HepG2 (cell line): Measurements from ENCODE around the gene ZSCAN21. TPM values are rescaled to one million over a fixed set of nuclear protein-coding genes. Genes with fewer than 3 reads are reported as not detected.

Experiments
- ATAD3A ChIP-seq: sonication (generic); formaldehyde crosslinking; IDR thresholded peaks from 2 replicates; pipeline ENCODE4 v1.4.0; 2020; ENCODE audit warnings: missing genetic modification reagents
- CC2D1A ChIP-seq: sonication (generic); formaldehyde crosslinking; IDR thresholded peaks from 2 replicates; pipeline ENCODE4 v1.8.1; 2023; ENCODE audit warnings: mild to moderate bottlenecking, missing genetic modification reagents
- CCDC6 ChIP-seq: sonication (generic); formaldehyde crosslinking; IDR thresholded peaks from 2 replicates; pipeline ENCODE4 v1.8.1; 2022; ENCODE audit warnings: mild to moderate bottlenecking, missing genetic modification reagents, moderate library complexity
- EED ChIP-seq: sonication (generic); formaldehyde crosslinking; IDR thresholded peaks from 2 replicates; pipeline ENCODE4 v1.5.0; 2020; ENCODE audit warnings: mild to moderate bottlenecking, missing genetic modification reagents
- ELF3 ChIP-seq: IDR thresholded peaks from 2 replicates; pipeline ENCODE4 v1.6.1; 2016; ENCODE audit warnings: missing genetic modification reagents, missing compliant biosample characterization
- FOXA1 ChIP-seq, 2 experiments: fragments of 450-650 bp in 1 of 2; sonication (generic) in 1 of 2; formaldehyde crosslinking in 1 of 2; IDR thresholded peaks; 2 replicates each; pipeline versions ENCODE4 v1.4.0 to v1.6.1; 2016 to 2020; ENCODE audit warnings: missing genetic modification reagents in 1 of 2
- HCFC1 ChIP-seq: fragments of 150-350 bp; IDR thresholded peaks from 2 replicates; pipeline ENCODE4 v1.6.1; 2014; ENCODE audit warnings: low read depth, low read length
- HDAC6 ChIP-seq: fragments of 200-600 bp; sonication (generic); IDR thresholded peaks from 2 replicates; pipeline ENCODE4 v1.7.0; 2017; ENCODE audit warnings: mild to moderate bottlenecking, antibody characterized with exemption, low read length, low read depth
- HNF4A ChIP-seq: sonication (generic); formaldehyde crosslinking; IDR thresholded peaks from 2 replicates; pipeline ENCODE4 v1.4.0; 2020; ENCODE audit warnings: missing genetic modification reagents
- KMT2A ChIP-seq: sonication (generic); formaldehyde crosslinking; IDR thresholded peaks from 2 replicates; pipeline ENCODE4 v1.4.0; 2020; ENCODE audit warnings: missing genetic modification reagents
- MED13 ChIP-seq: sonication (generic); formaldehyde crosslinking; IDR thresholded peaks from 2 replicates; pipeline ENCODE4 v1.5.0; 2020; ENCODE audit warnings: missing genetic modification reagents
- MLLT10 ChIP-seq: sonication (generic); formaldehyde crosslinking; IDR thresholded peaks from 2 replicates; pipeline ENCODE4 v1.4.0; 2020; ENCODE audit warnings: missing genetic modification reagents
- ONECUT2 ChIP-seq: sonication (generic); formaldehyde crosslinking; IDR thresholded peaks from 2 replicates; pipeline ENCODE4 v1.4.0; 2020; ENCODE audit warnings: missing genetic modification reagents
- PITX1 ChIP-seq: sonication (generic); formaldehyde crosslinking; IDR thresholded peaks from 2 replicates; pipeline ENCODE4 v1.5.1; 2020; ENCODE audit warnings: mild to moderate bottlenecking, missing genetic modification reagents
- POLR2AphosphoS2 ChIP-seq: IDR thresholded peaks from 2 replicates; pipeline ENCODE4 v1.6.1; 2011; ENCODE audit warnings: low read depth, low read length, improper control_type of control experiment
- POLR2AphosphoS5 ChIP-seq: IDR thresholded peaks from 2 replicates; pipeline ENCODE4 v1.6.1; 2012; ENCODE audit warnings: low read depth, low read length
- TOPORS ChIP-seq: sonication (generic); formaldehyde crosslinking; IDR thresholded peaks from 2 replicates; pipeline ENCODE4 v1.8.0; 2023; ENCODE audit warnings: mild to moderate bottlenecking, missing genetic modification reagents
- ZFAT ChIP-seq: sonication (generic); formaldehyde crosslinking; conservative IDR thresholded peaks from 2 replicates; pipeline ENCODE4 v1.8.1; 2023; ENCODE audit warnings: missing genetic modification reagents, inconsistent platforms
- ZIK1 ChIP-seq: sonication (generic); formaldehyde crosslinking; IDR thresholded peaks from 2 replicates; pipeline ENCODE4 v1.5.0; 2020; ENCODE audit warnings: mild to moderate bottlenecking, low read depth, missing genetic modification reagents, borderline replicate concordance
- ZNF136 ChIP-seq: sonication (generic); formaldehyde crosslinking; IDR thresholded peaks from 2 replicates; pipeline ENCODE4 v1.8.1; 2022; ENCODE audit warnings: low read depth, mild to moderate bottlenecking, moderate library complexity, missing genetic modification reagents
- ZNF160 ChIP-seq: sonication (generic); formaldehyde crosslinking; IDR thresholded peaks from 2 replicates; pipeline ENCODE4 v1.8.0; 2022; ENCODE audit warnings: mild to moderate bottlenecking, inconsistent platforms, missing genetic modification reagents
- ZNF296 ChIP-seq: sonication (generic); formaldehyde crosslinking; conservative IDR thresholded peaks from 2 replicates; pipeline ENCODE4 v1.5.0; 2020; ENCODE audit warnings: mild to moderate bottlenecking, missing genetic modification reagents
- ZNF335 ChIP-seq: sonication (generic); formaldehyde crosslinking; IDR thresholded peaks from 2 replicates; pipeline ENCODE4 v1.4.0; 2020; ENCODE audit warnings: missing genetic modification reagents
- ZNF44 ChIP-seq: sonication (generic); formaldehyde crosslinking; IDR thresholded peaks from 2 replicates; pipeline ENCODE4 v1.5.1; 2020; ENCODE audit warnings: mild to moderate bottlenecking, missing genetic modification reagents
- ZNF577 ChIP-seq: sonication (generic); formaldehyde crosslinking; IDR thresholded peaks from 2 replicates; pipeline ENCODE4 v1.4.0; 2020; ENCODE audit warnings: mild to moderate bottlenecking, low read depth, missing genetic modification reagents, borderline replicate concordance
- ZNF7 ChIP-seq: IDR thresholded peaks from 2 replicates; pipeline ENCODE4 v1.6.1; 2016; ENCODE audit warnings: missing biosample characterization, missing genetic modification reagents
- ZNF710 ChIP-seq: sonication (generic); formaldehyde crosslinking; IDR thresholded peaks from 2 replicates; pipeline ENCODE4 v1.5.0; 2020; ENCODE audit warnings: mild to moderate bottlenecking, missing genetic modification reagents, borderline replicate concordance
- ZNF75D ChIP-seq: sonication (generic); formaldehyde crosslinking; IDR thresholded peaks from 2 replicates; pipeline ENCODE4 v1.8.1; 2023; ENCODE audit warnings: missing genetic modification reagents, mild to moderate bottlenecking, borderline replicate concordance
- polyA plus RNA-seq, 8 experiments: library from polyadenylated mRNA; depleted of rRNA in 3 of 8; stranded (reverse) in 7 of 8; unstranded in 1 of 8; fragments of >200 nt; fragmentation: Illumina TruSeq in 4 of 8; extraction: Trizol in 4 of 8; gene quantifications; 2 replicates each; pipeline versions ENCODE4 v1.2.1 to v1.2.3, GENCODE V29; 2011 to 2016; ENCODE audit warnings: low read depth in 4 of 8, missing spikeins in 1 of 8, mixed read lengths in 1 of 8; ENCODE audit not compliant: insufficient read depth in 1 of 8
- total RNA-seq, 5 experiments: library from RNA; depleted of rRNA; stranded (reverse); fragments of >200 nt; fragmentation: Illumina TruSeq; extraction: Trizol; gene quantifications; 2 replicates each; pipeline ENCODE4 v1.2.3, GENCODE V29; 2016; ENCODE audit warnings: low read depth in 1 of 5
- TF ChIP-seq, protein P1 (sequence below): sonication (generic); formaldehyde crosslinking; IDR thresholded peaks from 2 replicates; pipeline ENCODE4 v1.8.0; 2022; ENCODE audit warnings: mild to moderate bottlenecking, missing genetic modification reagents
- TF ChIP-seq, protein P2 (sequence below): sonication (generic); formaldehyde crosslinking; IDR thresholded peaks from 2 replicates; pipeline ENCODE4 v1.4.0; 2020; ENCODE audit warnings: missing genetic modification reagents

Gene ZSCAN21
- total and polyA plus RNA-seq, 2 of the 13 experiments (the other 11 are each of a cell fraction or from before 2014, with no cell fraction given), result 7.0 to 10.0 TPM

DNA sequence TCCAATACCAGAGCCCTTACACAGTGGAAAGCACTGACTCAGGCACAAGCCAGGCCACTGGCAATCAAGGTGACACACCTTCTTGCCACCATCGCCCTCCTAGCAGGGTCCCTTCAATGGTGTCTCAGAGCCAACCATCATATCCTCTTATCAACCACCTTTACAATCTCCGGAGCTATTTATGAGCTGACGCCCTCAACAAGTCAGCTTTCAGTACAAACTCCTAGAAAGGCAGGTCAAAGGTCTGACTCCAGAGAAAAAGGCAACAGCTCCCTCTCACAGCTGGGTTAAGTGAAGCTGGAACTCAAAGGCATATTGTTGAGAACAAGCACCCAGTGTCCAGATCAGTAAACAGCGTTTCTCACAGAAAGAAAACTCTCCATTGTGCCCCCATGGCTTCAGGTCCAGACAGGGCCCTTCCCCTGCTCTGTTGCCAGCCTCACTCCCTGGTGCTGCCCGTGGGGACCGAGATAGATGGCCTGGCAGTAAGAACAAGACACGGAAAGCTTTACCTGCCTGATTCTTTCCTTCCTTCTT lies 29.5 kb downstream of the ZSCAN21 start (continued):
- peak; percentile 50; the same call in 1 of the 2 replicates for TF ChIP-seq CCDC6 (CRISPR knock-in tag)
- no peak for TF ChIP-seq ZNF44 (CRISPR knock-in tag)
- no peak for TF ChIP-seq CC2D1A (CRISPR knock-in tag)
- no peak for TF ChIP-seq ZIK1 (CRISPR knock-in tag)
- TF ChIP-seq ZNF710 (CRISPR knock-in tag), result no peak
- peak; percentile 31; the same call in 1 of the 2 replicates for TF ChIP-seq POLR2AphosphoS5
- TF ChIP-seq ZNF296 (CRISPR knock-in tag), result no peak
- no peak for TF ChIP-seq ZNF335 (CRISPR knock-in tag)
- TF ChIP-seq, protein P1, sequence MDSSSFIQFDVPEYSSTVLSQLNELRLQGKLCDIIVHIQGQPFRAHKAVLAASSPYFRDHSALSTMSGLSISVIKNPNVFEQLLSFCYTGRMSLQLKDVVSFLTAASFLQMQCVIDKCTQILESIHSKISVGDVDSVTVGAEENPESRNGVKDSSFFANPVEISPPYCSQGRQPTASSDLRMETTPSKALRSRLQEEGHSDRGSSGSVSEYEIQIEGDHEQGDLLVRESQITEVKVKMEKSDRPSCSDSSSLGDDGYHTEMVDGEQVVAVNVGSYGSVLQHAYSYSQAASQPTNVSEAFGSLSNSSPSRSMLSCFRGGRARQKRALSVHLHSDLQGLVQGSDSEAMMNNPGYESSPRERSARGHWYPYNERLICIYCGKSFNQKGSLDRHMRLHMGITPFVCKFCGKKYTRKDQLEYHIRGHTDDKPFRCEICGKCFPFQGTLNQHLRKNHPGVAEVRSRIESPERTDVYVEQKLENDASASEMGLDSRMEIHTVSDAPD (CRISPR knock-in tag), result no peak
- no peak for TF ChIP-seq ZNF577
- TF ChIP-seq KMT2A (CRISPR knock-in tag), result no peak
- TF ChIP-seq, protein P2, sequence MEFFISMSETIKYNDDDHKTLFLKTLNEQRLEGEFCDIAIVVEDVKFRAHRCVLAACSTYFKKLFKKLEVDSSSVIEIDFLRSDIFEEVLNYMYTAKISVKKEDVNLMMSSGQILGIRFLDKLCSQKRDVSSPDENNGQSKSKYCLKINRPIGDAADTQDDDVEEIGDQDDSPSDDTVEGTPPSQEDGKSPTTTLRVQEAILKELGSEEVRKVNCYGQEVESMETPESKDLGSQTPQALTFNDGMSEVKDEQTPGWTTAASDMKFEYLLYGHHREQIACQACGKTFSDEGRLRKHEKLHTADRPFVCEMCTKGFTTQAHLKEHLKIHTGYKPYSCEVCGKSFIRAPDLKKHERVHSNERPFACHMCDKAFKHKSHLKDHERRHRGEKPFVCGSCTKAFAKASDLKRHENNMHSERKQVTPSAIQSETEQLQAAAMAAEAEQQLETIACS, result no peak
- no peak for TF ChIP-seq EED (CRISPR knock-in tag)
- TF ChIP-seq PITX1 (CRISPR knock-in tag), result 0 out of 2 replicates have a peak, but pooled peaks have one; percentile 25
- no peak for TF ChIP-seq POLR2AphosphoS2
- no peak for TF ChIP-seq ONECUT2 (CRISPR knock-in tag)
- TF ChIP-seq ZFAT (CRISPR knock-in tag), result no peak
- 0 out of 2 replicates have a peak, but pooled peaks have one; percentile 58 for TF ChIP-seq ZNF136 (CRISPR knock-in tag)
- TF ChIP-seq FOXA1 (IDR thresholded peaks at IDR 0.05), result no peak
- TF ChIP-seq FOXA1 (CRISPR knock-in tag; IDR thresholded peaks at IDR 0.05), result peak; percentile 80
- no peak for TF ChIP-seq MLLT10
- TF ChIP-seq ZNF75D (CRISPR knock-in tag), result no peak
- TF ChIP-seq HNF4A (CRISPR knock-in tag), result peak; percentile 76
- no peak for TF ChIP-seq TOPORS
- TF ChIP-seq HCFC1, result no peak
- TF ChIP-seq MED13 (CRISPR knock-in tag), result no peak
- TF ChIP-seq HDAC6, result no peak
- TF ChIP-seq ZNF7, result no peak
- no peak for TF ChIP-seq ZNF160
- TF ChIP-seq ELF3 (CRISPR knock-in tag), result peak; percentile 38
- no peak for TF ChIP-seq ATAD3A
